T follicular helper cell (primary cell): ENCODE measurements around the gene SNTG2.

Experiments
- DNase-seq: peaks from one replicate; pipeline ENCODE4 v3.0.0-alpha.2; 2020; ENCODE audit warnings: low read depth

The SNTG2 gene

DNA sequence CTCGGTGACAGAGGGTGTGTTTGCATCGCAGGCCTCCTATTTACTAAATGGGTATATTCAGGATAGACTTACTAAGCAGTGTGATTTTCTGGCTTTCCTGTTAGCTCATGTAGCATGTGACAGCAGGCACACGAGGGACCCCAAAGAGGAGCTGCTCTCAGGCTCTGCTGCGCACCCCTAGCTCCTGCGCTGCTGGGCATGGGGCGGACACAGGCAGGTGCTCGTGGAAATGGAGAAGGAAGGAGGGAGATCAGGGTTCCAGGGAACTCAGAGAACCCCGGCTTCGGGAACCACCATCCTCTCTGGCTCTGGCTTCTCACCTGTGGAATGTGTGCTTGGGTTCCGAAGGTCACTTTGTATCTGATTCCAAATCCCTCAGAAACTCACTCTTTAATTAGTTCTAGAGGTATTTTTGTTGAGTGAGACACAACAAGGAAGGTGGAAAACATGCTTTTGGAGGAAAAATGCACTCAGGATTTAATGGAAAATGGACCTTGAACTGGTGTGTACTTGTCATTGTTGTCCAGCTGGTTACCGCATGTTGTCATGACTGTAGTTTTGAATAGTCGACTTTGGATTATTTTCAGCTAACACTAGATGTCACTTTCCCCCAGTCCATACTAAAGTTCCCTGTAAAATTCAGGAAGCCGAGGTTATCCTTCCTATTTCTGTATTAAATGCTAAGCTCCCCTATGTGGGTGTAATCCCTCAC, 3.5 kb downstream of the SNTG2 start:
- DNase-seq: no peak

DNA sequence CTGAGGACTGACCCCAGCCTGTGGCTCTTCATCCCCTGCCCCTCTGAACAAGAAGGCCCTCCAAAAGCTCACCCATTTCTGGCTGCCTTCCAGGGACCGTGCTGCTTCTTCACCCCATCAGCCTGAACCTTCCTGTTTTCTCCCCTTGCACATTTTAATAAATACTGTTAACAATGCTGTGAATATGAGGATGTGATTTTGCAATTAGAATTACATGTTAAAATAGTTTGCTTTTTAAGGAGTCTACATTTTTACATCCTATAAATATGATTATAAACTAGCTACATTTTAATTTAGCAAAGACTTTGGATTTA, 4.0 kb downstream of the SNTG2 start:
- no peak for DNase-seq

DNA sequence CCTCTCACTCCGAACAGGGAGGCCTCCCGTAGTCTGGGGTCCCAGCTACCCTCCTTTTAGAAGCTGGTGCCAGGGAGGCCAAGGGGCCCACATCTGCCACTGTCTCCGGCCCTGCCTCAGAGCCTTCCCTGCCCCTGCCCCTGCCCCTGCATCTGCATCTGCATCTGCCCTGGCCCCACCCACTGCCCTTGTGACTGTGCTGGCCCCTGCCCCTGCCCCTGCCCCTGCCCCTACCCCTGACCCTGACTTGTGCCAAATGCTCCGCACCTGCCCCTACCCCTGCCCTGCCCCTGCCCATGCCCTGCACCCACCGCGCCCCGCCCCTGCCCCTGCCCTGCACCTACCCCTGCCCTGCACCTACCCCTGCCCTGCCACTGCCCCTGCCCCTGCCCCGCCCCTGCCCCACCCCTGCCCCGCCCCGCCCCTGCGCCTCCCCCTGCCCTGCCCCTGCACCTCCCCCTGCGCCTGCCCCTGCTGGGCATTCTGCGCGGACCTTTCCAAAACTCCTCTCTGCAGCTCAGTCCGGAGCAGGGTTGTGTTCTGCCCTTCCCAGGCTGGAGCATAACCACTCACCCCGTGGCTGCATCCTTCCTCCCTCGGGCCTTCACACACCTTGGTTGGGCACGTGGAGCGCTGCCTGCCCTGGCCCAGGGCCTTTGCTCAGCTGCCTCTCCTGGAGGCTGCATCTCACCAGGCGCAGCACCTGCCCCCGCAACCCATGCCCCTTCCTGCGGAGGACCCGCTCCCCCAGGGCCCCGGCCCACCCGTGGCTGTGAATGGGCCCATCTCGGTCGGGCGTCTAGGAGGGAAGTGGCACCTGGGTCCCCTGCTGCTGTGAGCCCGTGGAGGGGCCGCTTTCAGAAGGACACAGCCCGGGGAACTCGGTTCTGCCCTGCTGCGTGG, 5.4 kb downstream of the SNTG2 start:
- DNase-seq: no peak

DNA sequence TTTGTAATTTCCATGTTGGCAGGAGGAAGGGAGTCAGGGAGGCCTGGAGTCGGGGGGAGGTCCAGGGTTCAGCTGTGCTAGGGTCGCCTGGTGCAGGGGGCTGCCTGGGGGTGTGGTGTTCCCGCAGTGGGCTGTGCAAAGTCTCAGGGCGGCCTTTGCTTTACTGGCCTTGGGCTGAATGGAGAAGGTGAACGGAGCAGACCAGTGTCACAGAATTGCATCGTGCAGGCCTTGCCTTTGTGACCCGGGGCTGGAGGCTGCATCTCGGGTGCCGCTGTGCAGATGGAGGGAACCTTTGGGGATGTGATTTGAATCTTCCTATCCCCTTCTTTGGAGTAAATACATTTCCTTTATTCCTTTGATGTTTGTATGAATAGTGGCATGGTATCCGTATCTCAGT, 8.8 kb downstream of the SNTG2 start:
- DNase-seq: no peak

- no peak for DNase-seq
These were observed 9.6 kb downstream of the SNTG2 start for GRCh38 chr2:960061-960736.

- no peak for DNase-seq
These were observed 11.1 kb downstream of the SNTG2 start for GRCh38 chr2:961786-962185.

GRCh38 chr2:963876-964275, 13.2 kb downstream of the SNTG2 start:
- no peak for DNase-seq

DNA sequence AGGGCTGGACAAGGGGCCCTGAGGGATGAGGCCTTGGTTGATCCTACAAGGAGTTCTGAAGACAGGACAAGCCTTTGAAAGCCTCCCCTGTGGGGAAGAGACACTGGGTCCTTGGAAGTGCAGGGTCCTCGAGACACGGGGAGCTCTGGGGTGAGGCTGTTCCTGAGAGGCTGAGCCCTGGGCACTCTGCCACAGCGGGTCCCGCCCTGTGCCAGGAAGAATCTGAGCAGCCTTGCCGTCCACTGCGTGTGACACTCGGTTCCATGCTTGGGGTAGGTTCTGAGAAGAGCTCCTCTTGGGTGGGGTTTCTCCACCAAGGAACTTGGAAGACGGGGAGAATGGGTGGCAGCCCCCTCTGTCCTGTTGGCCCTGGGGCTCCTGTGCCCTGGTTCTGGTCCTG, 13.9 kb downstream of the SNTG2 start:
- no peak for DNase-seq

DNA sequence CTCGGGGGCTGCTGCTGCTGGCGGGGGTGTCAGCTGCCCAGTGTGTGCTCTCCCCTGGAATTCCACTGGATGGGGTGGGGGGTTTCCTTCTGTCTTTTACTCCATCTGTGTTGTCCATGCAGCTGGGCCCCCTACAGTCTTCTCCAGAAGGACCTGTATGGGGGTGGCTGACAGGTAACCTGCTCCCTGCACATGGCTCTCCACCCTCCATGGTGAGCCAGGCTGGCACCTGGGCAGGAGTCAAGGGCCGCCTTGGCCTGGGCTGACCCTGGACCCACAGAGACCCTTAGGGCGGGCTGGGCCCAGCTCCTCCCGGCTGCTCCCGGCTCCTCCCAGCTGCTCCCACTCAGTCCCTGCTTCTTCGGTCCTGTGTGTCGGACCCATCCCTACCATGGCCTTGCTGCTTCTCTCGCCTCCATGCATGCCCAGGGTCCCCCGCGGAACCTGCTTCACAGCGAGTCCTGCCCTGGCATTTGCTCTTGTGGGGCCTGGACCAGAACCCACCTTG, 15.0 kb downstream of the SNTG2 start:
- DNase-seq: no peak

GRCh38 chr2:973129-973528, 22.5 kb downstream of the SNTG2 start:
- no peak for DNase-seq

GRCh38 chr2:974054-974453, 23.4 kb downstream of the SNTG2 start:
- DNase-seq: no peak

- no peak for DNase-seq
These were observed 23.9 kb downstream of the SNTG2 start for GRCh38 chr2:974502-974901.

GRCh38 chr2:975095-975494, 24.4 kb downstream of the SNTG2 start:
- DNase-seq: no peak

DNA sequence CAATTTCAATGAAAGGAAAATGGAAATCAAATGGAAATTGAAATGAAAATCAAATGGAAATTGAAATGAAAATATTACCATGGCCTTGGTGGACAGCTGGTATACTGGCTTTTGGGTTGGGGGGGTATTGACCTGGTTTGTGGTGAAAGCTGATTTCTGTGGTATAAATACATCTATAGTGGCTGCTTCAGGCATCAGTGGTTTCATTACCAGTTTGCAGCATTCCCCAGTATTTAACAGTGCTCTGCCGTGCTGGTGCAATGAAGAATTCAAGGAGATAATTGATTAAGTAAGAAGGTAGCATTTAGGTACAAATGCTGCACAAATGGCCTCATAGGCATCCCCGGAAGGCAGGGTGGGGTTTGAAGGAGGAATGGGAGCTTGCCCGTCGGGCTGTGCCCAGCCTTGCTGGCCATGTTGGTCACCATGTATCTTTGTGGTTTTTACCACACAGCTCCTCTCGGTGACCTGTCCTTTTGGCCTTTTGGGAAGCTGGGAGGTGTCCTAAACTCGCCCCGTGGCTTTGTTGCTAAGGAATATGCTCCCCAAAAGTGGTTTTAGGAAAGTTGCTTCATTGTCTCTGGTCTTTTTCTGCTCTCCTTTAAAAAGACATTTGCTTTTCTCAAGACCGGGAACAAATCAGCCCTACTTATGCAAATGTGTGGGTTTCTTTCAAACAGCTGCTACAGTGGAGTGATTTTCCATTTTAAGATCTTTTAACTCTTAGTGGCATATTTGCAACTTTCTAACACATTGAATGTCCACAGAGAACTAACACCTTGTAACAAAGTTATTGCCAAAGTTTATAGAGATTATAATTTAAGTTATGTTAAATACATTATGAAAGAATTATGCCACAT, 28.6 kb downstream of the SNTG2 start:
- DNase-seq: no peak

GRCh38 chr2:980176-980575, 29.5 kb downstream of the SNTG2 start:
- DNase-seq: no peak

DNA sequence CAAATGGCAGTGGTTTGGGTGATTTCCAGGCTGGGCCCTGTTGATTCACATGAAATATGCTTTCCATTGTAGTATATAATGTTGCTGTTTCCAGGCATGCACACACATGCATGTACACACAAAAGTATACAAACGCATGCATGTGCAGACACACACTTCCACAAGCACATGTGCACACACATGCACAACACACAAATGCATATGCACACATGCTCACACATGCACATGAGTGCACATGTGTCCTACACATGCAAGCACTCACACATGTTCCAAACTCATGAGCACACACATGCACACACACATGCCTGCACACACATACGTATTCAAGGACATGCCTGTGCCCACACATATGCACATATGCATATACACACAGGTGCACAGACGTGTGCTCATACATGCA, 30.6 kb downstream of the SNTG2 start:
- DNase-seq: no peak

GRCh38 chr2:981759-982158, 31.1 kb downstream of the SNTG2 start:
- DNase-seq: no peak

DNA sequence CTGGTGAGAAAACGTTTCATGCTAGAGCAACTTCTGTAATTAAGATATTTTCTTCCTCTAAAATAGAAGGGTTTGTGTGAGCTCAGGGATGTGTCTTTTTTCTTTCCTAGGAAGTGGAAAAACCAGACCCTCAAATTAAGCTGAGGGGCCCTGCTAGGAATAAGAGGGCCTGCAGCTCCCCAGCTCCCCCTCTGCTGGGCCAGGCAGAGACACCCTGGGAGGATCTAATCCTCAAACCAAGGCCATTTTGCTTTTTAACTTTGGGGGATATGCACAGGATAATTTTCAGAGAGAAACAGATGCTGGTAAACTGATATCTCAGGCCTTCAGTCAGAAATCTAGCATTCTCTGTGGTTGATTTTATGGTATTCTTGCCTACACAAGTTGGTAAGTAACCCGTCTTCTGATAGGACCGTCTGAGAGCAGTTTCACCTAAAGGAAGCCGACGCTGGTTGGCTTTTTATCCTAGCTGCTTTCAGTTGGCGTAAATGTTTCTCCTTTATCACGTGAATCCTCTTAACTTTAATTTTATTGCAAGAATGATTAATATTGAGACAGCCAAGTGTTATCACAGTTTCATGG, 34.8 kb downstream of the SNTG2 start:
- DNase-seq: no peak

DNA sequence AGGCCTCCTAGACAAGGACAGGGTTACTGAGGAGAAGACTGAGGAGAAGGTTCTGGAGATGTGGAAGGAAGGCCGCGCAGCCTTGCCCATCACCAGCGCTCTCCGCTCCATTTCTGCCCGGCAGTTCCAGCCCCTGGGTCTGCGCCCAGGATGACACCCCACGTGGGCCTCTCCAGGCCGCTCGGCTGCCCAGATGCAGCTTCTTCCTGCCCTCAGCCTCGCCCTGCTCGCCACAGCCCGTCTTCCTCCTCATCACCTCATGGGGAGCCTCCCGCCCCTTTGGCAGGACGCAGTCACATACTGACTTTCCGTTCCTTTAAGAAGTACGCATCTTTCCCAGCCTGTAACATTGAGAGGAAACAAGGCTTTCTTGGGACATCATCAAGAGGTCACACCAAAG, 37.1 kb downstream of the SNTG2 start:
- DNase-seq: no peak

- no peak for DNase-seq
These were observed 39.3 kb downstream of the SNTG2 start for GRCh38 chr2:989781-990467.

GRCh38 chr2:990970-991369, 40.3 kb downstream of the SNTG2 start:
- no peak for DNase-seq
